Parathyroid adenoma (tissue), 2 donors: Measurements from ENCODE around the gene SLC15A3.

ENCODE experiments used
- H2AFZ ChIP-seq: fragments of 300-600 bp; sonication (generic); one replicate; pipeline ENCODE4 v1.7.0; 2017; ENCODE audit warnings: antibody characterized with exemption, mild to moderate bottlenecking
- H3K27ac ChIP-seq: fragments of 300-600 bp; sonication (generic); one replicate; pipeline ENCODE4 v1.7.0; 2017
- H3K27me3 ChIP-seq: fragments of 300-600 bp; sonication (generic); one replicate; pipeline ENCODE4 v1.7.0; 2017; ENCODE audit warnings: low read length; ENCODE audit not compliant: control insufficient read depth, insufficient read depth
- H3K36me3 ChIP-seq: fragments of 300-600 bp; sonication (generic); one replicate; pipeline ENCODE4 v1.7.0; 2017; ENCODE audit warnings: low read length; ENCODE audit not compliant: control insufficient read depth, insufficient read depth
- H3K4me1 ChIP-seq: fragments of 300-600 bp; sonication (generic); one replicate; pipeline ENCODE4 v1.7.0; 2017; ENCODE audit warnings: control low read depth
- H3K4me2 ChIP-seq: fragments of 300-600 bp; sonication (generic); one replicate; pipeline ENCODE4 v1.7.0; 2017; ENCODE audit warnings: low read length
- H3K4me3 ChIP-seq: fragments of 300-600 bp; sonication (generic); one replicate; pipeline ENCODE4 v1.7.0; 2017; ENCODE audit warnings: low read depth, low read length
- H3K79me2 ChIP-seq: fragments of 300-600 bp; sonication (generic); one replicate; pipeline ENCODE4 v1.7.0; 2017; ENCODE audit warnings: control low read depth
- H3K9ac ChIP-seq: fragments of 300-600 bp; sonication (generic); one replicate; pipeline ENCODE4 v1.7.0; 2017; ENCODE audit warnings: mild to moderate bottlenecking
- H3K9me3 ChIP-seq: fragments of 300-600 bp; sonication (generic); one replicate; pipeline ENCODE4 v1.7.0; 2017; ENCODE audit warnings: low read length; ENCODE audit not compliant: control insufficient read depth
- TF ChIP-seq, protein P1 (sequence below): fragments of 300-600 bp; sonication (generic); IDR thresholded peaks from one replicate; pipeline ENCODE4 v1.7.0; 2017; ENCODE audit warnings: antibody characterized with exemption, mild to moderate bottlenecking
- donor health status: primary hyperparathyroidism.

SLC15A3 gene

DNA sequence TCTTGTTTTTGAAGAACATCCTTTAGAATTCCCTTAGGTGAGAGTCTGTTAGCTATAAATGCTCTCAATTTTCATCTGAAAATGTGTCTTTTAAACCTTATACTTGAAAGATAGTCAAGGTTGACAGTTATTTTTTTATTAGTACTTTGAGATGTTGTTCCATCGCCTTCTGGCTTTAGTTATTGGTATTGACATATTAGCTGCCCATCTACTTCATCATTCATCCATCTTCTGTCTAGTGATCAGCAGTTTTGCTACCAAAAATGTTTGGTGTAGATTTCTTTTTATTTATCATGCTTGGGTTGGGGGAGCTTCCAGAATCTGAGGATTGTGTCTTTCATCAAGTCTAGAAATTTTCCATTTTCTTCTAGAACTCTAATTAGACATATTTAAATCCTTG is 16.2 kb upstream of the SLC15A3 start:
- TF ChIP-seq, protein P1, sequence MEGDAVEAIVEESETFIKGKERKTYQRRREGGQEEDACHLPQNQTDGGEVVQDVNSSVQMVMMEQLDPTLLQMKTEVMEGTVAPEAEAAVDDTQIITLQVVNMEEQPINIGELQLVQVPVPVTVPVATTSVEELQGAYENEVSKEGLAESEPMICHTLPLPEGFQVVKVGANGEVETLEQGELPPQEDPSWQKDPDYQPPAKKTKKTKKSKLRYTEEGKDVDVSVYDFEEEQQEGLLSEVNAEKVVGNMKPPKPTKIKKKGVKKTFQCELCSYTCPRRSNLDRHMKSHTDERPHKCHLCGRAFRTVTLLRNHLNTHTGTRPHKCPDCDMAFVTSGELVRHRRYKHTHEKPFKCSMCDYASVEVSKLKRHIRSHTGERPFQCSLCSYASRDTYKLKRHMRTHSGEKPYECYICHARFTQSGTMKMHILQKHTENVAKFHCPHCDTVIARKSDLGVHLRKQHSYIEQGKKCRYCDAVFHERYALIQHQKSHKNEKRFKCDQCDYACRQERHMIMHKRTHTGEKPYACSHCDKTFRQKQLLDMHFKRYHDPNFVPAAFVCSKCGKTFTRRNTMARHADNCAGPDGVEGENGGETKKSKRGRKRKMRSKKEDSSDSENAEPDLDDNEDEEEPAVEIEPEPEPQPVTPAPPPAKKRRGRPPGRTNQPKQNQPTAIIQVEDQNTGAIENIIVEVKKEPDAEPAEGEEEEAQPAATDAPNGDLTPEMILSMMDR = no peak
- H3K79me2 ChIP-seq = no peaks in the 10 kb centered on the region
- no peak overlapping the region for H3K4me3 ChIP-seq
- H3K36me3 ChIP-seq = no peaks in the 10 kb centered on the region
- no peak overlapping the region for H3K9ac ChIP-seq
- H3K4me2 ChIP-seq = no peak overlapping the region
- no peak overlapping the region for H2AFZ ChIP-seq
- H3K27ac ChIP-seq = no peak overlapping the region
- no peaks in the 10 kb centered on the region for H3K4me1 ChIP-seq
- H3K9me3 ChIP-seq = no peaks in the 10 kb centered on the region
- no peaks in the 10 kb centered on the region for H3K27me3 ChIP-seq

DNA sequence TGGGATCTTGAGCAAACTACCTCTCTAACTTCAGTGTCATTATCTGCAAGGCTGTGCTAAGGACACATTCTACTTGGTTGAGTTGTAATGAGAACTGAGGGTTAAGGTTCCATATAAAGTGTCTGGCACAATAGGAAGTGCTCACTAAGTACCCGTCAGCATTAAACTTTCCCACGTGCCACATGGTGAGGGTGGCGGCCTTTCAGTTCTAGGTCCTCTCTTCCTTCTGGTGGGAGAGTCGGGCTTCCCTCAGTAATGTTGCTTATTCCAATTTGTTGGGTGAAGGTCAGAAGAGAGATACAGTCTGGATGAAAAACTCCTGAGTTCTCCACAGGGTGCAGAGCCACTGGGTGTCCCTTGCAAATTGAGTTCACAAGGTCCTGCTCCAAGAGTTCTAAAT is 14.9 kb upstream of the SLC15A3 start:
- TF ChIP-seq, protein P1 = no peak
- Histone ChIP-seq H3K79me2 (no peaks in the 10 kb centered on the region), H3K27me3 (no peaks in the 10 kb centered on the region), H3K9me3 (no peaks in the 10 kb centered on the region), H3K27ac (no peak overlapping the region), H2AFZ (no peak overlapping the region), H3K36me3 (no peaks in the 10 kb centered on the region), H3K4me2 (no peak overlapping the region), H3K4me3 (no peak overlapping the region), H3K9ac (no peak overlapping the region), H3K4me1 (no peaks in the 10 kb centered on the region)

DNA sequence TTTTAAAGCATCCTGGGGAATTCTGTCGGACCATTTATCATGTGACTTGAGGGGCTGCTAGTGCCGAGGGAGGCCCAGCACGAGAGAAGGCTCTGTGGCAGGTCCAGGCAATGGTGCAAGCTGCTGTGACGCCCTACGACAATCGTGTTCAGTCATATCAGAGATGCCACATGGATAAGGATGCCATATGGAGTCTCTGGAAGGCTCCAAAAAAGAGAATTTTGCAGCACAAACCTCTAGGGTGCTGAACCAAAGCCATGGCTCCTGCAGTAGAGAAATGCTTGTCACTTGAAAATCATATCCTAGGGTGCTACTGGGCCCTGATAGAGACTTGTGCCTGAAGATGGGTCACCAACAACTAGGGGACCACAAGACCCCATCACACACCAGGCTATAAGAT is 12.8 kb upstream of the SLC15A3 start:
- H3K4me1 ChIP-seq = no peaks in the 10 kb centered on the region
- no peak overlapping the region for H3K4me2 ChIP-seq
- H3K9ac ChIP-seq = no peak overlapping the region
- no peak overlapping the region for H3K4me3 ChIP-seq
- H2AFZ ChIP-seq = no peak overlapping the region
- H3K36me3 ChIP-seq = no peaks in the 10 kb centered on the region
- TF ChIP-seq, protein P1 = no peak
- H3K9me3 ChIP-seq = no peaks in the 10 kb centered on the region
- no peaks in the 10 kb centered on the region for H3K79me2 ChIP-seq
- H3K27ac ChIP-seq = no peak overlapping the region
- no peaks in the 10 kb centered on the region for H3K27me3 ChIP-seq

DNA sequence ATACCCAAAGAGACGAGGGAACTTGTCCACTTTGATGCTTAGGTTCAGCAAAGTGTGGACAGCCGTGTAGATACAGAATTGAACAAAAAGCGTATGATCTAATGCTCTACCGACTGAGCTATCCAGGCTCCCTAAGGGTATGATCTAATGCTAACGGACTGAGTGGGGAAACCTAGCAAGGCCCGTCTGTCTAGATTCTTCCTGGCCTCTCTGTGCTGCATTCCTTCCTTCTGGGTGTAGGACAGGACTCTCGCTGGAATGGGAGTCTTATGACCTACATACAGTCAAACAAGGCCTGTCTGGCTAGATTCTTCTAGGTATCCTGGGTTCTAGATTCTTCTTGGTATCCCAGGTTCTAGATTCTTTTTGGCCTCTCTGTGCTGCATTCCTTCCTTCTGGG is 8.4 kb upstream of the SLC15A3 start:
- no peak overlapping the region for H2AFZ ChIP-seq
- H3K79me2 ChIP-seq = no peaks in the 10 kb centered on the region
- H3K9ac ChIP-seq = no peak overlapping the region
- no peak overlapping the region for H3K4me2 ChIP-seq
- H3K36me3 ChIP-seq = no peaks in the 10 kb centered on the region
- no peaks in the 10 kb centered on the region for H3K4me1 ChIP-seq
- no peaks in the 10 kb centered on the region for H3K27me3 ChIP-seq
- H3K4me3 ChIP-seq = no peak overlapping the region
- no peak overlapping the region for H3K27ac ChIP-seq
- H3K9me3 ChIP-seq = no peaks in the 10 kb centered on the region
- TF ChIP-seq, protein P1 = no peak

DNA sequence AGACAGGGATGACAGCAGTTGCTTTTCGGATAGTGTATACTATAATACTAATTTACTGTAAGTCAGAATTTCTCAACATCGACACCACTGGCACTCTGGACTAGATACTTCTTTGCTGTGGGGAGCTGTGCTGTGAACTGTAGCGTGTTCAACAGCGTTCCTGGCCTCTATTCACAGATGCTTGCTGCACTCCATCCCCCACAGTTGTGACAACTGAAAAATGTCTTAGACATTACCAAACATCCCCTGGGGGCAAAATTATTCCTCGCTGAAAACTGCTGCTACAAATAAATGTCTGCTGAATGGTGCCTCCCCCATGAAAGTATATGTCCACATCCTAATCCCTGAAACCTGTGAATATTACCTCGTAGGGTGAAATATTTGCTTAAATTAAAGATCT is 7.5 kb upstream of the SLC15A3 start:
- Histone ChIP-seq H3K4me2 (no peak overlapping the region), H2AFZ (no peak overlapping the region), H3K9ac (no peak overlapping the region), H3K27ac (no peak overlapping the region), H3K36me3 (no peaks in the 10 kb centered on the region), H3K79me2 (no peaks in the 10 kb centered on the region), H3K27me3 (no peaks in the 10 kb centered on the region), H3K9me3 (no peaks in the 10 kb centered on the region), H3K4me3 (no peak overlapping the region), H3K4me1 (no peaks in the 10 kb centered on the region)
- TF ChIP-seq, protein P1 = no peak
